BE2C (cell line): ENCODE results near the gene SAPCD2.

Source experiments
- DNase-seq: peaks from one replicate; pipeline ENCODE4 v3.0.0-alpha.2; 2020
- H3K27me3 ChIP-seq: fragments of 250-450 bp; sonication (Bioruptor Pico); 2 replicates; pipeline ENCODE4 v1.5.1; 2020; ENCODE audit warnings: mild to moderate bottlenecking
- H3K36me3 ChIP-seq: fragments of 250-450 bp; sonication (Bioruptor Pico); 2 replicates; pipeline ENCODE4 v1.5.1; 2020; ENCODE audit warnings: mild to moderate bottlenecking
- H3K4me1 ChIP-seq: fragments of 250-450 bp; sonication (Bioruptor Pico); 2 replicates; pipeline ENCODE4 v1.5.1; 2020
- H3K4me3 ChIP-seq: 2 replicates; pipeline ENCODE4 v1.5.1; 2011; ENCODE audit warnings: low read depth, low read length
- H3K9me3 ChIP-seq: fragments of 250-450 bp; sonication (Bioruptor Pico); 2 replicates; pipeline ENCODE4 v1.5.1; 2020
- CTCF ChIP-seq: IDR thresholded peaks from 2 replicates; pipeline ENCODE4 v1.5.1; 2012; ENCODE audit warnings: mild to moderate bottlenecking, low read depth, low read length

Gene SAPCD2

GRCh38 chr9:137099231-137099630 is 28.9 kb upstream of the SAPCD2 start:
- TF ChIP-seq CTCF: no peak
- H3K9me3 ChIP-seq: no peaks in the 10 kb centered on the region
- no peak overlapping the region for H3K4me3 ChIP-seq
- peaks cover 35% of the 10 kb centered on the region for H3K36me3 ChIP-seq
- no peaks in the 10 kb centered on the region for H3K27me3 ChIP-seq
- no peak for DNase-seq
- H3K4me1 ChIP-seq: no peaks in the 10 kb centered on the region

- no peaks in the 10 kb centered on the region for H3K4me1 ChIP-seq
- H3K4me3 ChIP-seq: no peak overlapping the region
- H3K36me3 ChIP-seq: peaks cover 29% of the 10 kb centered on the region
- no peaks in the 10 kb centered on the region for H3K27me3 ChIP-seq
- H3K9me3 ChIP-seq: no peaks in the 10 kb centered on the region
- no peak for DNase-seq
- TF ChIP-seq CTCF: no peak
Observed at GRCh38 chr9:137097761-137098462, 27.6 kb upstream of the SAPCD2 start.

- no peaks in the 10 kb centered on the region for H3K27me3 ChIP-seq
- no peak for DNase-seq
- no peaks in the 10 kb centered on the region for H3K4me1 ChIP-seq
- H3K4me3 ChIP-seq: no peak overlapping the region
- H3K9me3 ChIP-seq: no peaks in the 10 kb centered on the region
- H3K36me3 ChIP-seq: peaks cover 29% of the 10 kb centered on the region
- TF ChIP-seq CTCF: no peak
Observed at GRCh38 chr9:137096785-137097546, 26.6 kb upstream of the SAPCD2 start.

GRCh38 chr9:137095664-137096517 is 25.5 kb upstream of the SAPCD2 start:
- Histone ChIP-seq H3K4me1 (no peaks in the 10 kb centered on the region), H3K9me3 (no peaks in the 10 kb centered on the region), H3K4me3 (no peak overlapping the region), H3K36me3 (peaks cover 19% of the 10 kb centered on the region), H3K27me3 (no peaks in the 10 kb centered on the region)
- peak; percentile 64 for DNase-seq
- peak; percentile 58 for TF ChIP-seq CTCF

- Histone ChIP-seq H3K4me1 (no peaks in the 10 kb centered on the region; the same call in 1 of the 2 replicates), H3K9me3 (no peaks in the 10 kb centered on the region), H3K36me3 (no peaks in the 10 kb centered on the region), H3K27me3 (no peaks in the 10 kb centered on the region), H3K4me3 (no peak overlapping the region)
- no peak for TF ChIP-seq CTCF
- DNase-seq: no peak
Observed at GRCh38 chr9:137089232-137089947, 19.0 kb upstream of the SAPCD2 start.
